A549 (cell line): ENCODE data around the gene PSMB9. TPM values are rescaled to one million over a fixed set of nuclear protein-coding genes. Genes with fewer than 3 reads are reported as not detected.

Source experiments
- ATAC-seq, 2 experiments: fragments of 200-7000 bp in 1 of 2; fragments of >200 bp in 1 of 2; cut with Nextera tagmentation in 1 of 2; cut with Tn5 transposase in 1 of 2; 3 replicates each; pipeline versions ENCODE4 v1.8.0 to v1.9.1; 2018 to 2020; ENCODE audit warnings: mild to moderate bottlenecking in 1 of 2, moderate library complexity in 1 of 2
- CTCF ChIA-PET: fragments of 300-600 bp; sonication (Branson Sonifier 250); formaldehyde crosslinking; extraction: SDS; loops from one replicate; lab custom pipeline; 2021; ENCODE audit warnings: antibody characterized with exemption, inconsistent platforms; lab: Yijun Ruan, JAX
- POLR2A ChIA-PET: fragments of 350-600 bp; formaldehyde crosslinking; extraction: SDS; loops from one replicate; lab custom pipeline; 2021; ENCODE audit warnings: antibody characterized with exemption, inconsistent platforms; lab: Yijun Ruan, JAX
- DNase-seq, 2 experiments: peaks; one replicate each; pipeline versions ENCODE4 v3.0.0 to v3.0.0-alpha.2; 2011 to 2016; ENCODE audit warnings: low read depth in 1 of 2, low spot score in 1 of 2
- FAIRE-seq: peaks from 2 replicates; lab custom pipeline; 2011; peaks lifted over from hg19 to GRCh38; lab: Jason Lieb, UNC
- H3K27ac ChIP-seq, 2 experiments: fragments of >200 bp; sonication (Bioruptor Twin); formaldehyde crosslinking; 3 replicates each; pipeline ENCODE4 v1.5.1; 2016 to 2017
- H3K4me1 ChIP-seq: fragments of >200 bp; sonication (Bioruptor Twin); formaldehyde crosslinking; 3 replicates; pipeline ENCODE4 v1.6.1; 2016
- H3K4me2 ChIP-seq: fragments of >200 bp; sonication (Bioruptor Twin); formaldehyde crosslinking; 3 replicates; pipeline ENCODE4 v1.6.1; 2016
- H3K4me3 ChIP-seq: fragments of >200 bp; sonication (Bioruptor Twin); formaldehyde crosslinking; 3 replicates; pipeline ENCODE4 v1.5.1; 2016
- H3K9me3 ChIP-seq: fragments of >200 bp; sonication (Bioruptor Twin); formaldehyde crosslinking; 3 replicates; pipeline ENCODE4 v1.6.1; 2016
- CEBPB ChIP-seq, 2 experiments: fragments of >200 bp in 1 of 2; sonication (Bioruptor Twin) in 1 of 2; formaldehyde crosslinking in 1 of 2; IDR thresholded peaks; 2 replicates each; pipeline ENCODE4 v1.6.1; 2012 to 2016
- CHD4 ChIP-seq: fragments of 200-600 bp; sonication (generic); IDR thresholded peaks from 2 replicates; pipeline ENCODE4 v1.6.1; 2016; ENCODE audit warnings: antibody characterized with exemption, mild to moderate bottlenecking, borderline replicate concordance
- EHMT2 ChIP-seq: fragments of 200-600 bp; sonication (generic); IDR thresholded peaks from 2 replicates; pipeline ENCODE4 v1.6.1; 2016; ENCODE audit warnings: antibody characterized with exemption, low read depth, mild to moderate bottlenecking, moderate library complexity
- EP300 ChIP-seq, 2 experiments: fragments of >200 bp; sonication (Bioruptor Twin); formaldehyde crosslinking; IDR thresholded peaks; 2 replicates in 1 of 2; 3 replicates in 1 of 2; pipeline ENCODE4 v1.6.1; 2016 to 2017
- ESRRA ChIP-seq: fragments of 150-350 bp; IDR thresholded peaks from 2 replicates; pipeline ENCODE4 v1.6.1; 2014; ENCODE audit warnings: mild to moderate bottlenecking, low read length, borderline replicate concordance
- FOSB ChIP-seq: fragments of 250-450 bp; sonication (Bioruptor Pico); IDR thresholded peaks from 2 replicates; pipeline ENCODE4 v1.5.0; 2020; ENCODE audit warnings: mild to moderate bottlenecking, moderate library complexity
- GATA3 ChIP-seq: IDR thresholded peaks from 2 replicates; pipeline ENCODE4 v1.6.1; 2012; ENCODE audit warnings: borderline replicate concordance
- HDAC2 ChIP-seq: fragments of 200-600 bp; sonication (generic); IDR thresholded peaks from 2 replicates; pipeline ENCODE4 v1.6.1; 2016
- HOXB5 ChIP-seq: fragments of 250-450 bp; sonication (Bioruptor Pico); IDR thresholded peaks from 2 replicates; pipeline ENCODE4 v1.5.0; 2020; ENCODE audit warnings: mild to moderate bottlenecking, moderate library complexity
- JUN ChIP-seq, 2 experiments: fragments of >200 bp; sonication (Bioruptor Twin); formaldehyde crosslinking; IDR thresholded peaks; 2 replicates in 1 of 2; 3 replicates in 1 of 2; pipeline ENCODE4 v1.6.1; 2016 to 2017
- JUNB ChIP-seq: fragments of >200 bp; sonication (Bioruptor Twin); formaldehyde crosslinking; IDR thresholded peaks from 2 replicates; pipeline ENCODE4 v1.6.1; 2016
- MAFK ChIP-seq: fragments of 450-650 bp; IDR thresholded peaks from 2 replicates; pipeline ENCODE4 v1.6.1; 2014; ENCODE audit not compliant: partially characterized antibody
- PHF8 ChIP-seq: fragments of 200-600 bp; sonication (generic); IDR thresholded peaks from 2 replicates; pipeline ENCODE4 v1.6.1; 2016; ENCODE audit warnings: low read depth, mild to moderate bottlenecking, antibody characterized with exemption, moderate library complexity, borderline replicate concordance
- RCOR1 ChIP-seq: fragments of 150-350 bp; IDR thresholded peaks from 2 replicates; pipeline ENCODE4 v1.6.1; 2014; ENCODE audit warnings: antibody characterized with exemption, low read length, low read depth
- ZFP36 ChIP-seq: fragments of 450-650 bp; IDR thresholded peaks from 2 replicates; pipeline ENCODE4 v1.6.1; 2014; ENCODE audit warnings: borderline replicate concordance; ENCODE audit not compliant: partially characterized antibody
- WGBS: methylation state at CpG from one replicate; pipeline ENCODE4 v1.1.6; 2017; ENCODE audit errors: missing lambda C conversion rate; 5-methylcytosine and 5-hydroxymethylcytosine counted together
- polyA plus RNA-seq, 4 experiments: library from polyadenylated mRNA; depleted of rRNA in 3 of 4; stranded (reverse); fragments of >200 nt; fragmentation: RNase III in 1 of 4; extraction: RNeasy Plus Mini Kit Qiagen cat#74134 plus additional on column Dnase treatment in 1 of 4; gene quantifications; 2 replicates in 3 of 4; 3 replicates in 1 of 4; pipeline ENCODE4 v1.2.3, GENCODE V29; 2011 to 2017
- TF ChIP-seq, protein P1 (sequence below): fragments of 200-600 bp; sonication (generic); IDR thresholded peaks from 2 replicates; pipeline ENCODE4 v1.6.1; 2016; ENCODE audit warnings: antibody characterized with exemption, mild to moderate bottlenecking, moderate library complexity
- TF ChIP-seq, protein P2 (sequence below): IDR thresholded peaks from 2 replicates; pipeline ENCODE4 v1.6.1; 2012; ENCODE audit warnings: low read depth, borderline replicate concordance

Gene PSMB9
- polyA plus RNA-seq, 2 of the 4 experiments (the other 2 are of a cell fraction) = 9.2 to 12.5 TPM

DNA sequence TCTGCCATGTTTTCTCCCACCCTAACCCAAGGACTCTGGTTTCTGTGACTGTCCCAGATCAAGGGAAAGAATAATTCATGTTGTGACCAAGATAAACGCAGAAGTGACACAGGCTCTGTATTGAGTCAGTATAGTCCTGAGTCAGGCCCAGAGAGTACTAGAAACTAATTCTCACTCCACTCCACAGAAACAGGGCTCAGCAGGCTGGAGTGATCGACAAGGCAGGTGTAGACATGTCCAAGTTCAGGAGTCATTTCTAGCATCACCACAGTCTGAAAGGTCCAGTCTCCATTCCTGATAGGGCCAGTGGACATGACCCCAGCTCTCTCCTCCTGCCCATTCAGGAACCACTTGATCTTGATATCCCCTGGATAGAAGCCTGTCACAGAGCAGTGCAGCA, 39.8 kb upstream of the PSMB9 start:
- TF ChIP-seq, protein P1, sequence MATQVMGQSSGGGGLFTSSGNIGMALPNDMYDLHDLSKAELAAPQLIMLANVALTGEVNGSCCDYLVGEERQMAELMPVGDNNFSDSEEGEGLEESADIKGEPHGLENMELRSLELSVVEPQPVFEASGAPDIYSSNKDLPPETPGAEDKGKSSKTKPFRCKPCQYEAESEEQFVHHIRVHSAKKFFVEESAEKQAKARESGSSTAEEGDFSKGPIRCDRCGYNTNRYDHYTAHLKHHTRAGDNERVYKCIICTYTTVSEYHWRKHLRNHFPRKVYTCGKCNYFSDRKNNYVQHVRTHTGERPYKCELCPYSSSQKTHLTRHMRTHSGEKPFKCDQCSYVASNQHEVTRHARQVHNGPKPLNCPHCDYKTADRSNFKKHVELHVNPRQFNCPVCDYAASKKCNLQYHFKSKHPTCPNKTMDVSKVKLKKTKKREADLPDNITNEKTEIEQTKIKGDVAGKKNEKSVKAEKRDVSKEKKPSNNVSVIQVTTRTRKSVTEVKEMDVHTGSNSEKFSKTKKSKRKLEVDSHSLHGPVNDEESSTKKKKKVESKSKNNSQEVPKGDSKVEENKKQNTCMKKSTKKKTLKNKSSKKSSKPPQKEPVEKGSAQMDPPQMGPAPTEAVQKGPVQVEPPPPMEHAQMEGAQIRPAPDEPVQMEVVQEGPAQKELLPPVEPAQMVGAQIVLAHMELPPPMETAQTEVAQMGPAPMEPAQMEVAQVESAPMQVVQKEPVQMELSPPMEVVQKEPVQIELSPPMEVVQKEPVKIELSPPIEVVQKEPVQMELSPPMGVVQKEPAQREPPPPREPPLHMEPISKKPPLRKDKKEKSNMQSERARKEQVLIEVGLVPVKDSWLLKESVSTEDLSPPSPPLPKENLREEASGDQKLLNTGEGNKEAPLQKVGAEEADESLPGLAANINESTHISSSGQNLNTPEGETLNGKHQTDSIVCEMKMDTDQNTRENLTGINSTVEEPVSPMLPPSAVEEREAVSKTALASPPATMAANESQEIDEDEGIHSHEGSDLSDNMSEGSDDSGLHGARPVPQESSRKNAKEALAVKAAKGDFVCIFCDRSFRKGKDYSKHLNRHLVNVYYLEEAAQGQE = no peak
- TF ChIP-seq PHF8 (no peak), MAFK (no peak), JUNB (no peak), GATA3 (no peak), ESRRA (no peak), EP300 (IDR thresholded peaks at IDR 0.05) (no peak), CHD4 (no peak), RCOR1 (no peak), CEBPB (IDR thresholded peaks at IDR 0.05) (no peak)
- TF ChIP-seq, protein P2, sequence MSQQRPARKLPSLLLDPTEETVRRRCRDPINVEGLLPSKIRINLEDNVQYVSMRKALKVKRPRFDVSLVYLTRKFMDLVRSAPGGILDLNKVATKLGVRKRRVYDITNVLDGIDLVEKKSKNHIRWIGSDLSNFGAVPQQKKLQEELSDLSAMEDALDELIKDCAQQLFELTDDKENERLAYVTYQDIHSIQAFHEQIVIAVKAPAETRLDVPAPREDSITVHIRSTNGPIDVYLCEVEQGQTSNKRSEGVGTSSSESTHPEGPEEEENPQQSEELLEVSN = no peak
- TF ChIP-seq, all 56 proteins: peak for 0
- no peak for DNase-seq
- CTCF ChIA-PET = interaction anchor here (0.6 to 1.2 kb wide), 2 partner anchors 20 to 54 kb away, joined by 3 read pairs; no protein-coding TSS in a partner anchor
- no peak for ATAC-seq
- no peak for FAIRE-seq
- WGBS = 65% methylated on average over 2 of the region's 2 CpGs
- Histone ChIP-seq H3K4me2 (no peak overlapping the region), H3K4me3 (no peak overlapping the region), H3K27ac (no peak overlapping the region), H3K9me3 (no peaks in the 10 kb centered on the region), H3K4me1 (no peaks in the 10 kb centered on the region)
- POLR2A ChIA-PET = no interaction called here

DNA sequence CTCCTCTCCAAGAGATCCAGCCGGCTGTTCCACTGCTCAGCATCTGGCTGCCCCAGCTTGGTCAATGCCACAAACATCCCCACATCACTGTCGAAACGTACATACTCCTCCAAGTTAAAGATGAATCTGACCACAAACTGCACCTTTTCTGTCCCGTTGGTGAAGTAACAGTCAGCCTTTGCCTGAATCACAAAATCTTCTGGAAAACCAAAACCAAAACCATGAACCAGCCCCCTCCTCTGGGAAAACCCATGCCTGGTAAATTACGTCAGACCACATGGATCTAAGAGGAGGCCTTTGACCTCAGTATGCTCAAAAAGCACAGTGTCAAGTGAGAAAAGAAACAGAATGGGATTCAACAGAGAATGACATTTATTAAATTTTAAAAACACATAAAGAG, 38.9 kb upstream of the PSMB9 start:
- ATAC-seq = no peak
- Histone ChIP-seq H3K4me1 (peaks cover 7% of the 10 kb centered on the region; the same call in 2 of the 3 replicates), H3K27ac (no peak overlapping the region), H3K4me2 (no peak overlapping the region), H3K4me3 (no peak overlapping the region), H3K9me3 (no peaks in the 10 kb centered on the region)
- 70% methylated on average over 5 of the region's 5 CpGs for WGBS
- no peak for DNase-seq
- ChIA-PET CTCF (interaction anchor here (0.6 kb wide), 1 partner anchor 24 kb away, joined by 3 read pairs; the partner anchor contains the start of gene TAP2), POLR2A (no interaction called here)
- FAIRE-seq = no peak
- TF ChIP-seq FOSB (CRISPR knock-in tag) = no peak
- TF ChIP-seq JUN (IDR thresholded peaks at IDR 0.05) = no peak

DNA sequence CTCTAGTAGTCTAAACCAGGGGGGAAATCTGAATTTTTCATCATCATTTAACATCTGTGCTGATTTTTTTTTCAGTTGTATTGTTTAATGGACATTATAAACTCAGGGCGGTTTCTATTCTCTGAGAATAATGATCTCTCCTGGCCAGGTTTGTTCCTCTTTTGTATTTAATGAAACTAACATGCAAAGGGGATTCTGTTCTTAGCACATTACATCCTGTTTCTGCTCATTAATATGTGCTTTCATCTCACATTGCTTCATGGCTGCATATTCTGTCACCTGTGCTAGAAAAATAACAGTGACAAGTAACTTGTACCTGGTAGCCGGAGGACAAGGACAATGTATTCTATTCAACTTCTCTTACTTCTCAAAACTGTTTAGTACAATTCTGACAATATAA, 38.0 kb upstream of the PSMB9 start:
- TF ChIP-seq FOSB (CRISPR knock-in tag) = no peak
- no peak for TF ChIP-seq HOXB5 (CRISPR knock-in tag)
- no peak for TF ChIP-seq ZFP36
- TF ChIP-seq EHMT2 = no peak
- TF ChIP-seq HDAC2 = no peak
- Histone ChIP-seq H3K9me3 (no peaks in the 10 kb centered on the region), H3K4me3 (no peak overlapping the region), H3K4me1 (peaks cover 7% of the 10 kb centered on the region; the same call in 2 of the 3 replicates), H3K27ac (no peak overlapping the region), H3K4me2 (no peak overlapping the region)
- CTCF ChIA-PET = no interaction called here
- ATAC-seq (no peak), FAIRE-seq (no peak), DNase-seq (no peak)
- 83% methylated on average over 2 of the region's 2 CpGs for WGBS
- POLR2A ChIA-PET = no interaction called here
